NK-92 treated with Interleukin-12 subunit alpha and Interleukin-12 subunit beta, amount 100 ng/mL, for 24 hours (cell line): ENCODE measurements around the gene STK40.

Experiments
- DNase-seq: peaks from one replicate; lab custom pipeline; 2025; lab: John Stamatoyannopoulos, UW

Gene STK40

DNA sequence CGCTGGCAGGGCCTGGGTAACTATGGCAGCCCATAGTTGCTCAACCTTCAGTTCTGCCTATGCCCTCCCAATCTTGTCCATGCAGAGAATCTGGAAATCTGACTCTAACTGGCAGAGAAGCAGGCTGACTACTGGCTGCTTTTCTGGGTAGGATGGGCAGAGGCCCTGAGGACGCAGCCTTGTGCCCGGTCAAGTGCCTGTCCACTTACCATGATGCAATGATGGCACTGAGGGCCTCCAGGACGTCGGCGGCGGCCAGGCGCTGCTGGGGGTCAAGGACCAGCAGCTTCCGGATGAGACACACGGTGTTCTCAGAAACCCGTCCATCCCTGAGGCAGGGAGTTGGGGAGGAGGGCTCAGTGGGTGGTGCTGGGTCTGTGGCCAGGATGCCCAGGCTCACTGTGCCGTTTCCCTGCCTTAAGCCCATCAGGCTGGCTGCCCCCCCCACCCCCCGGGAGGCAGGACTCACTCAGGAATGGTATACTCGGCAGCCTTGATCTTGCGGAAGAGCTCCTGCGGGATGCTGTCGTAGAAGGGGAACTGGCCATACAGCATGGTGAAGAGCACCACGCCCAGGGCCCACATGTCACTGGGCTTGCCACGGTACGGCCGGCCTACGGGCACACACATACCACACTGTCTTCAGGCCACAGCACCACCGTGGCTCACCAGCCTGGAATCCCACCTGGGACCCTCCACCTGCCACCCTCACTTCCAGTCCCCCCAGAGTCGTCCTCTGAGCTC lies 41.9 kb downstream of the STK40 start:
- DNase-seq, result no peak

DNA sequence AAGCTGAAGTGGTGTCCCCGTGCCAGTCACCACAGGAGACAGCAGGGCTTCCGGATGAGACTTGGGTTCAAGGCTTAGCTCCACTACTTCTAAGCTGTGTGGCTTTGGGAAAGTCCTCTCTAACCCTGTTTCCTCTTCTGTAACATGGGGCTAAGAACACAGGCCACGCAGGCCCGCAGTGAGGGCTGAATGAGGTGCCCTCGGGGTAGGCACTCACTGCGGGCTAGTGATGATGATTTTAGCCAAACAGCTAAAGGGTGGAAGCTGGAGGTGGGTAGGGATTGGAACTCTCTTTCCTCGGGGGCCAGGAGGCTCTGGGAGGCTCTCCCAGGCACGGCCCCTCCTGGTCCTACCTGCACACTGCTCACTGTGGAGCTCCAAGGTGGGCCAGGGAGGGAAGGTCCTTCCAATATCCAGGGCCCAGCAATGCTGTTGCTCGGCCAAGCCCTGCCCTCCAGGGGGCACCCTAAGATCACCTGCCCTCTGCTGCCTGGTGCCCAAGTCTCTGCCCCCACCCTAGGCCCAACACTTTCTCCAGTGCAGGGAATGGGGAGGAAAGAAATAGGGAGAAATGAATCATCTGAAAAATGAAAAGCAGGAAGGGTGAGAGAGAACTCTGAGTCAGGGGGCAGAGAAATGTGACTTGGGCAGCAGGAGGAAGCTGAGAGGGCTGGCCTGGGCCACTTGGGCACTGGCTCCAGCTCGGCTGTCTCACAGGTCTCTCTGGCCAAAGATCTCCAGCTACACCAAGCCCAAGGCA lies 43.1 kb downstream of the STK40 start:
- no peak for DNase-seq

DNA sequence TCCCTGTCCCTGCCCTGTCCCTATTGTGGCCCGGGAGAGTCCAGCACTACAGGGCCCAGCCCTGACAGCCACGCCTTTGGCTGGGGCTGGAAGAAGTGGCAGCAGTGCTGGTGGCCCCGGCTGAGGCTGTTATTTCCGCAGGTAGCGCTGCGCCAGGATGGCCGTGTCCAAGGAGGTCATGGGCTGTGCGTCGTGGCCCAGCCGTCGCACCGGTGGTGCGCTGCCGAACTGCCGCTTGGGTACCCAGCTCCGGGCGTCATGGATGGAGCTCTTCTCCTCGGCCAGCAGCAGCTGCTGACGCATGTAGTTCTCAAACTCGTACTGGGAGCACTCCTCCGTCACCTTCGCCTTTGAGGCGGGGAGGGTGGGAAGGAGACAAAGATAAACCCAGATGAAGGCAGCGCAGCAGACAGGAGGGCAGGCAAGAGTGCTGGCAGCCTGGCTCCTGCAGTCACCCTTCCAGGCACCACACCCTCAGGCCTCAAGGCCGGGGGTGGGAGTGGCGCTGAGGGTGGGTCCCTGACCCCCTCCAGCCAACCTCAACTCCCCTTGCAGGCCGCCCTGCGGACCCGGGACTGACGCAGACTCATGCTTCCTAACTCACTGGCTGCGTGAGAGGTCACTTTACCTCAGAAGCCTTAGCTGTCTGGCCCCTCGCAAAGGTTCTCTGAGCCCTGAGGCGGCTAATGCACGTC lies 44.0 kb downstream of the STK40 start:
- DNase-seq, result no peak

DNA sequence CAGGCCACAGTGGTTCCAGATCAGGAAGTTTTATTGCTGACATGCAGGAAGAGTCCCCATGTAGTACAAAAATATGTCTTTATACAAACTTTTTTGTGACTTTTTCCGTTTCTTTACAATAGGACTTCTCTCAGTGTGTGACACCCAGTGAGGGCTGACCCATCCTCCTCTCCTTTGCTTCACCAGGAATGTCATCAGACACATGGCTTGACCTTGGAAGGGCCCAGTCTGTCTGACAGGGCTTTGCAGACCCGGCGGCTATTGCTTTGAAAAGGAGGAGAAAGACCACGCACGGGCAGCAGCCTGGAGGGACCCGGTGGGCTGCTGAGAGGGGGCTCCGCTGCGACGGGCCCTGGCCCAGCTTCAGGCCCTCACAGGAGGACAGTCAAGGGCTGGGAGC lies 46.1 kb downstream of the STK40 start:
- DNase-seq, result no peak

DNA sequence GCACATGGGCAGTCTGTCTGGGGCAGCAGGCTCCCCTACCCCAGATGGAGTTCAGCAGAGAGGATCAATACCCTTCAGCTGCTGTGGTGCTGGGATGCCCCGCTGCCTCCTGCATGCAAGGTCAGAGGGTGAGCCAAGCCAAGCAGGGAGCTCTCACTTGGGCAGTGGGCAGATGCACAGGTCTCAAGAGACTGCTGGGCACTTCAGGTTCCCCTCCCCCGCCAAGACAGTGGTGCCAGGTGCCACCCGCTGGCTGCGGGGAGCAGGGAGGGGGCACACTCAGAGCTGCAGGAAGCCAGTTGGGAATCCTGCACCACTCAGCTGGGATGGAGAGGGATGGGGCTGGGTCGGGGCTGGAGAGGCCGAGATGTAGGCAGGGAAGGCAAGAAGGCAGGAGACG lies 46.5 kb downstream of the STK40 start:
- DNase-seq, result no peak

DNA sequence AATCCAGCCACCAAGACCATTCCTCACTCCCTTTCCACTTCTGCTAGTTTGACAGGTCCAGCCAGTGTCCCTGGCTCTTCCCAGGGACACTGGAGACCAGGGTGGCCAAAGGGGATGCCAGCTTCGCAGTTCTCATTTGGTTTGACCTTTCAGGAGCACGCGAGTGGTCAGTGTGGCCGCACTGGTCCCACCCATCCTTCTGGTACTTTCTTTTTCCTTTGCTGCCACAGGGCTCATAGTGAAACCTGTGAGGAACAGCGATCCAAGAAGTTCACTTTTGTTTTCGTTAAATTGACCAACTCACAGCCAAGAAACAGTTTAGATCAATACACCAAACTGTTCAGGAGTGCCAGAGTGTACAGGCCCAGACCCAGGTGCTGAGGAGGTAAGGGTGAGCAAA lies 47.9 kb downstream of the STK40 start:
- DNase-seq, result no peak

DNA sequence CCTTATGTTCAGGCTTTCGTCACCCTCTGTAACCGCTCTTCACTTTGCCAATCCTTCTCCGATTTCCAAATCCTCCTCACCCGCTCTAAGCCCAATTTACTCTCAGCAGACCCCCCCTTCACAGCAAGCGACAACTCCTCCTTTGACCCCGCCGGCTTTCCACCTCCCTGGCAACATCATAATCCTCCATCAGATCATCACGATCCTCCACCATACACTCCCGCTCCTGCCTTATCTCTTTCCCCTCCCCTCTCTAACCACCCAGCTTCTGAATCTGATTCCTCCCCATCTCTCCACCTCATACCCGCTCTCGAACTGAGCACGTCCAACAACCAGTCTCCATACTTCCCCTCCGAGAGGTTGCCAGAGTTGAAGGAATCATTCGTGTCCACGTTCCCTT lies 54.8 kb downstream of the STK40 start:
- DNase-seq, result no peak

DNA sequence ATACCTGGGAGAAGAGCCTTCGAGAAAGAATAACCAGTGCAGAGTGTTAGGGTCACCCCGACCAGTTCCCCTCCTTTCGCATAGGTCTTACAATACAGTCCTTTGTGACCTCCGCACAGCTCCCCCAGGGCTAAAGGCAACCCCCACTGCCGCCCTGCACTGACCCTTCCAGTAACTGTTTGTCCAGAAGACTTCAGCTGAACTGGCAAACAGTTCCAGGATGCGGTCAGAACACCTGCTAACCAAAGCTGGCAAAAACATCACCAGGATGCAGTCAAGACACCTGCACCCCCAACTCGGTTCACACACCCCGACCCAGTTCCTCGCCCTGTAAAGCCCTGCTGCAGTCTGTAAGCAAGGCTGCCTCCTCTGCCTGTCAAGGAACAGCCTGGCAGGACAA lies 55.9 kb downstream of the STK40 start:
- no peak for DNase-seq

DNA sequence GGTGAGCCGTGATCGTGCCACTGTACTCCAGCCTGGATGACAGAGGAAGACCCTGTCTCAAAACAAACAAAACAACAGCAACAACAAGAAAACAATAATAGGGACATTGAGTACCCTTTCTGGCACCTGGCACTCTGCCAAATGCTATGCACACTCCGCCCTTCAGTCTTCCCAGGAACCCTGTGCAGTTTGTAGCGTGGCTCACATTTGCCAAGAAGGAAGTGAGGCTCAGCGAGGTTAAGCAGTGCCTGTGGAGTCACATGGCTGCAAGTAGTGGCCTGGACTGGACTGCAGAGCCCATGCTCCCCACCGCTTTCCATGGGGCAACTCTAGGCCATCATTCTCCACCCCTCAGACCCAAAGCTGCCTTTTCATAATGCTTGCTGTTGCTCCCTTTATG lies 57.0 kb downstream of the STK40 start:
- DNase-seq, result no peak

DNA sequence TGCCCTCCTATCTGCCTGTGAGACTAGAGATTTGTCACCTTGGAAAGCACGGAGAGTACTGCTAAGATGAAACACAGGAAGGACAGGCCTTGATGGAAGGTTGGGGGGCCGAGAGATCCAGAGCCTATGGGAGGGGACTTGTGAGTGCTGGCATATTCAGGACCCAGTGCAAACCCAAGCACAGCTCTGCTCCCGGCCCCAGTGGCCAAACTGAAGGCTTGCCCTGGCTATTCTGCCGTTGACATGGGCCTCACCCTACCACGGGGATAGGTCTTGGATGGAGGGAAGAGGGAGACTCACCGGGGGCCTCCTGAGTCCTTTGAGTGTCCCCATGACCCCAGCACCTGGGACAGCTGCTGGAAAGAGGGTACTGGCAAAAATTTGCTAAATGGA lies 57.6 kb downstream of the STK40 start:
- DNase-seq, result no peak

DNA sequence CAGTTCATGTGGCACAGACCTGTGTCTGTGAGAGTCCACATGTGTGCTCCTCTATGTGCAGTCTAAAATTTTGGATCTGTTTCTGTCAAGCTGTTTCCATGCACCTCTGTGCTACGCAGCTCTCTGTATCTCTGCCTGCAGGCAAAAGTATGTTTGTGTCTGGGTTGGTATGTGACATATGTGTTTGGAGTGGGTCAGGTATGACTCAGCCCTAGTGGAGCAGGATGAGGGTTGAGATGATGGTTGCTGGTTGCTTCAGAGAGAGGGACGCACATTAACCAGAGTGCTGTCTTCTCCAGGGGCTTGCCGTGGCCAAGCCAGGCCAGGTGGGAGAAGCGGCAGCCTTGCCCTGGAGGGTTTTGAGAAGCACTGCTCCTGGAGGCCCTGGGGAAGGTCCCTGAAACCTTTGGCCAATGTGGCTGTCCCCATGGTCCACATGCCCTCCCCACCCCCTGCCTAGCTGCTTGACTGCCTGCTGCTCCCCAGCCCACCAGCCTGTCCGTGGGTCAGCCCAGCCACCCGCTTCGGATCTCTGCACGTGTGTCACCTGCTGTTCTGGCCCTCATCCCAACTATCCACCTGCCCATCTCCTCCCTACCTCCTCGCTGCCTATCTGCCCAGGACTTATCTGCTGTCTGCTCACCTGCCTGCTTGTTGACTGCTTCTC lies 58.2 kb downstream of the STK40 start:
- DNase-seq, result peak; percentile 22

DNA sequence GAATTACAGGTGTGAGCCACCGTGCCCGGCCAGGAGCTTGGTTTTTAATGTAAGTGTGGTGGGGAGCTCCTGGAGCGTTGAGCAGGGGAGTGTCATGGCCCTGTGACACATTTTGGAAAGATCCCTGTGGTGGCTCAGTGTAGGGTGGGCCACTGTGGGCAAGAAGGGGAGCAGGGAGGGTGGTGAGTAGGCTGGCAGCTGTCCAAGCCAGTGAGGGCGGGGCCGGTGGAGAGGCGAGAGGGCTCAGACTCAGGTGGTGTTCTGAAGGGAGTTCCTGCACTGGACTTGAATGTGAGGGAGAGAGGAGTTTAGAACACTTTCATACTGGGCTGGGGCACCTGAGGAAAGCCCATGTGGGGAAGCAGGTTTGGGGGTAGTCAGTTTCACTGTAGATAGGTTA lies 59.2 kb downstream of the STK40 start:
- DNase-seq, result no peak

DNA sequence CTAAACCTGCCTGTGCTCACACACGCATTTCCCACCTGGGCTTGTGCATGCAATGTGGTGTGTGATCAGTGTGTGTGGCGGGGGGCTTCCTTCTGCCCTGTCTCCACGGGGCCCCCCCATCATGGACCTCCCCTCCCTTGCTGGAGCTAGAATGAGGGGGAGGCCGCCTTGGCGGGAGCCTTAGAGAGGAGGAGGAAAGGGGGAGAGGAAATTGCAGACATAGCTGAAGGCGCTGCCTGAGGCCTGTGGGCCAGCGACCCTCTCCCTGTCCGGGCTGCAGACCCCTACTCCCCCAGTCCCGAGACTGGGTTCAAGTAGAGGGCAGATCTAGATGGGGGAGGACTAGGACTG lies 61.4 kb downstream of the STK40 start:
- DNase-seq, result no peak

DNA sequence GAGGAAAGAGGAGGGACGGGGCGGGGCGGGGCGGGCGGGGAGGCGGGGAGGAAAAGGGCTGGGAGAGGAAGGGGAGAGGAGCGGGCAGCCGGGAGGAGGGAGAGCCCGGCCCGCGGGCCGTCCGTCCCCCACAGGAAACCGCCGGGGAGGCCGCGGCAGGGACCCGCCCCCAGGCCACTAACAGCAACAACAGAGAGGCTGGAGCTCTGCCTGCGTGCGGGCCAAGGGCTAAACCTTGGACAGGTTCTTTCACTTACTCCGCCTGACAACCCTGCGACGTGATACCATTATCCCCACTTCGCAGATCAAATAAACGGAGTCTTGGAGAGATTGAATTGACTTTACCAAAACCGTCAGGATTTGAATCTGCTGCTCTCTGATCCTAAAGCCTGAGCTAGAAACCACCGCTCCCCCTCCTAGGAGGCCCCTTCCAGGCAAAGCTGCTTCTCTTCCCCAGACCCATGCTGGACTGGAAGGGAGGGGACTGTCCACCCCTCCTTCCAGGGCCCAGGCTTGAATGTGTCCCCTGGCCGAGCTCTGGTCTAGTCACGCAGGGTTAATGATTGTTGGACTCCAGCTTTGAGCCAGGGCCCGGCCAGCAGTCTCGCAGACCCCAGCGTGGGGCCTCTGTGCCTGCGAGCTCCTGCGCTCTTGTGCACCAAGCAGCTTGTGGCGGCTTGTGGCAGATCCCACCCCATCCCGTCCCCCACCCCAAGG lies 61.9 kb downstream of the STK40 start, which contains the start of gene EVA1B:
EVA1B (minus strand) TSS at position 10 of the 717 bp plus-strand sequence. CDS start 608 bp downstream, outside the sequence.
- no peak for DNase-seq

DNA sequence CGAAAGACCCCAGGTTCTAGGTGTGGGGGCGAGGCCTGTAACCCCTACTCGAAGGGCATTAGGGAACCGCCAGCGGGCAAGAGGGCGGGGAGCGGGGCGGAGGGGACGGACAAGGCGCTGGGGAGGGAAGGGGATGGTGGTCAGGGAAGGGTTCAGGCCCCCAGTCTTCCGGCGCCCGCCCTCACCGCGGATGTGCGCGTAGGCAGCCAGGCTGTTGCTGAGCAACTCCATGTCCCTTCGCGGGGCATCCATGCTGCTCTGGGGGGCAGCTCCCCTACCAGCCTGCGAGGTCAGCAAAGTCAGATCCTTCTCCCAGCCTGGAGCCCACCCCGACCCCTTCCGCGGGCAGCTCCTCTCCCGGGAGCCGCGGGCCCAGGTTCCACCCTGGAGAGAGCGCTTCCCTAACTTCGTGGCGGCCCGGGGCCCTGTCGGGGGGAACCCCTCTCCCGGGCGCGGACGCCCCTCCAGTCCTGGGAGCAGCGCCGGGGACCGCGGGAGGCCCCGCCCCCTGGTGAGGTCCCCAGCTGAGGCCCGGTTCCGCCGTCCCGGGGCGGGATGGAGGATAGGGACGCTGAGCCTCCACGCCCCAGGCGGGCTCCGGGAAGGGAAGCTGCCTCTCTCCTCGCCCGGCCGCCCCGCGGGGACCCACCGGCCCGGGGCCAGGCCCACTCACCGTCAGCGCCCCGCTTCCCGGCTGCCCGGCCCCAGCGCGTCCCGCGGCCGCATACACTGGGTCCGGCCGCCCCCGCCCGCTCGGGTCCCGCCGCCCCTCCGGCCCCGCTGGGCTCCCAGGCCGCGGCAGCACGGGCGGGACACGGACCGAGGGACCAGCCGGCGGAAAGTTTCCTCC lies 62.7 kb downstream of the STK40 start:
- no peak for DNase-seq

DNA sequence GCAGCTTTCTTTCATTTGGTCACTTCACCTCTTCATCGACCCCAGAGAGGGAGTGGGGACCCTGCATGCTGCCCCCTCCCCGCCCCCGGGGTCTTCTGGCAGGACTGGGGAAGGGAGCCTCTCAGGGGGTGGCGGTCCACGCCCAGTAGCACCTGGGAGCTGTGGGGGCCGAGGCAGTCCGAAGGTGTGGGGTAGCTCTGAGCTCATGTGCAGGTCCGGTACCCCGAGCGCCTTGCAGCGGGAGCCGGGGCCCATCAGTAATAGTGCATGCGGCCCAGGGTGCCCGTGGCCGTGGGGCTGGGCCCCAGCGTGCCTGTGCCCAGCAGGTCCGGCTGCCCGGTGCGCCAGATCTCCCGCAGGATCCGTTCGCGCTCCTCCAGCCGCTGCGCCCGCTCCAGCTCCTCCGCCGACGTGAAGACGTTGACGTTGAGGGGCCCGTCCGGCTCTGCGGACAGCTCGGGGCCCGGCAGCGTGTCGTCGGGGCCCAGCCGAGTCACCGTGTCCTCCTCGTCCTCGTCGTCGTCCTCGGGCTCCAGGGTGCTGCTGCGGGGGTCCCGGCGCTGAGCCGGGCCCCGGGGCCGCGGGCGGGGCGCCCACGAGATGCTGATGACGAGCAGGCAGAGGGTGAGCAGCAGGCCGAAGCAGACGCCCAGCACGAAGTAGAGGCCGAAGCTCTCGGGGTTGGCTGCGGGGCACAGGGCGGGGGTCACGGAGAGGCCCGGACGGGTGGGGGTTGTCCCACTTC lies 63.5 kb downstream of the STK40 start:
- DNase-seq, result no peak

DNA sequence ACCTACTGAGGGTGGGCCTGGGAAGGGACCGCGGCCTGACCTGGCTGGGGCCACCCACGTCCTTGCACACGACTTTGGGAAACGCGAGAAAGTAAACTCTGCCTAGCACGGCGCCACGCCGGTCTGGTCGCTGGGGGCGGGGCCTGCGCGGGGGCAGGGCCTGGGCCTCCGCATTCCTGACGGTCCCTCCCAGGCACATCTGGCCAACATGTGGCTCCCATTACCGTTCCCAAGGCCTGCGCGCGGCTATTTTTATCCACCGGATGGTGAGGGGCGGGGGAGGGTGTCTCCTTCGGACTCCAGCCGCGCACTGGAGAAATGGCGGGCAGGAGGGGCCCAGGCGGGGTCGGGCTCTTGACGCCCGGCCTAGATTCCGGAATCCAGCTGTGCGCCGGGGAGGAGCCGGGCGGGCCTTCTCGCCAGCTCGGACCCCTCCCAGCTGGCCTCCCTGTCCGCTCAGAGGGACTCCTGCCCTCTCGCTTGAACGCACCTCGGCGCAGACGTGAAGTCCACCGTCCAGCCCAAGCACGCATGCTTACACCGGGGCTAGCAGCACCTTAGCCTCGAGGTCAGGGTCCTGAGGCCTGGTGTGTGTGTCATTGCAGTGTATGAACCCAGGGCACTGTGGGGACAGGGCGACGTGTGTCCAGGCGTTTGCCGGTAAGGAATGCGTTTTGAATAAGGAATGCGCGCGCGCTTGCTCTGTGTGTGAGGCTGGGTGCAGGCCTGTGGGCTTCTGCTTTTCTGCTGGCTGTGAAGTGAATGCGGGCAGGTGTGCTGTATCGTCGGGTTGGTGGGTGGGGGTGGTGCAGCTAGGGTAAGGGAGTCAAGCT lies 64.4 kb downstream of the STK40 start:
- DNase-seq, result no peak

DNA sequence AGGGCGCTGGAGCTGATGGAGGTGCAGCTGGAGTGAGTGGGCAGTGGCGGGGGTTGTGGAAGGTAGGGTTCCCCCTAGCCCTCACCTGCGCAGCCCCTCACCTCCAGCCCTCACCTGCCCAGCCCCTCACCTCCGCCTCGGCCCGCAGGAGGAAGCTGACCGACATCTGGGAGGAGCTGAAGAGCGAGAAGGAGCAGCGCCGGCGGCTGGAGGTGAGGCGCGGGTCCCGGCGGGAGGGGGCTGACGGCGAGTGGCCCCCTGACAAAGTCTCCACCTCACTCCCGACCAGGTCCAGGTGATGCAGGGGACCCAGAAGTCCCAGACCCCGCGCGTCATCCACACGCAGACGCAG lies 65.0 kb downstream of the STK40 start:
- DNase-seq, result no peak

DNA sequence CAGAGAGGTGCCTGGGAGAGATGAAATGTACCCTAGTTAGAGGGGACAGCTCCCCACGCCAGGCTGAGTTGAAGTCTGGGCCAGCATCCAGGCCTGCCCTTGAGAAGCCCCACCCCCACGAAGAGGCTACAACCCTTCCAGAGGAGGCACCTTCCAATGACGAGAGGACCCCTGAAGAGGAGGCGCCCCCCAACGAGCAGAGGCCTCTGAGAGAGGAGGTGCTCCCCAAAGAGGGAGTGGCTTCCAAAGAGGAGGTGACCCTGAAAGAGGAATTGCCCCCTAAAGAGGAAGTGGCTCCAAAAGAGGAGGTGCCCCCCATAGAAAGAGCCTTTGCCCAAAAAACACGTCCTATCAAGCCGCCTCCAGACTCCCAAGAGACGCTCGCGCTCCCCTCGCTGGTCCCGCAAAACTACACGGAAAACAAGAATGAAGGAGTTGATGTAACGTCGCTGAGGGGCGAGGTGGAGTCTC lies 65.4 kb downstream of the STK40 start:
- no peak for DNase-seq
